ENCODE data around the gene EMC10. TPM values are rescaled to one million over a fixed set of nuclear protein-coding genes. Genes with fewer than 3 reads are reported as not detected.

Gene EMC10
- total RNA-seq, 1 donor from 2014 or later, result 103 TPM

GRCh38 chr19:50493171-50493570 lies 16.9 kb downstream of the EMC10 start:
- intact Hi-C loops (cut with DNase I), result no loop called here
- H3K27me3 ChIP-seq, result no peaks in the 10 kb centered on the region

GRCh38 chr19:50494186-50495019 lies 18.1 kb downstream of the EMC10 start:
- no peak for TF ChIP-seq CTCF (IDR thresholded peaks at IDR 0.05)

More at GRCh38 chr19:50493171-50493570, 16.9 kb downstream of the EMC10 start:
- Histone ChIP-seq H3K36me3 (no peaks in the 10 kb centered on the region), H3K4me3 (no peak overlapping the region), H3K4me1 (no peaks in the 10 kb centered on the region), H3K9me3 (no peaks in the 10 kb centered on the region), H3K27ac (no peak overlapping the region)
- ATAC-seq (no peak), DNase-seq (peak; percentile 36)
- no peak for TF ChIP-seq CTCF (IDR thresholded peaks at IDR 0.05)

GRCh38 chr19:50495020-50495531 lies 18.8 kb downstream of the EMC10 start:
- DNase-seq, result no peak
- H3K27ac ChIP-seq, result no peak overlapping the region
- TF ChIP-seq CTCF (IDR thresholded peaks at IDR 0.05), result no peak

More at GRCh38 chr19:50494186-50495019, 18.1 kb downstream of the EMC10 start:
- no peaks in the 10 kb centered on the region for H3K27me3 ChIP-seq
- H3K27ac ChIP-seq, result no peak overlapping the region
- ATAC-seq (no peak), DNase-seq (peak; percentile 23)
- H3K4me3 ChIP-seq, result no peak overlapping the region
- H3K9me3 ChIP-seq, result no peaks in the 10 kb centered on the region
- no peaks in the 10 kb centered on the region for H3K4me1 ChIP-seq
- H3K36me3 ChIP-seq, result no peaks in the 10 kb centered on the region
- intact Hi-C loops (cut with DNase I), result no loop called here

GRCh38 chr19:50496189-50497021 lies 20.1 kb downstream of the EMC10 start:
- intact Hi-C loops (cut with DNase I), result no loop called here
- H3K9me3 ChIP-seq, result no peaks in the 10 kb centered on the region

More at GRCh38 chr19:50495020-50495531, 18.8 kb downstream of the EMC10 start:
- no peaks in the 10 kb centered on the region for H3K9me3 ChIP-seq
- H3K4me1 ChIP-seq, result no peaks in the 10 kb centered on the region
- H3K4me3 ChIP-seq, result no peak overlapping the region
- intact Hi-C loops (cut with DNase I), result no loop called here
- no peaks in the 10 kb centered on the region for H3K27me3 ChIP-seq
- no peaks in the 10 kb centered on the region for H3K36me3 ChIP-seq
- ATAC-seq, result no peak

More at GRCh38 chr19:50496189-50497021, 20.1 kb downstream of the EMC10 start:
- H3K27me3 ChIP-seq, result no peaks in the 10 kb centered on the region
- ATAC-seq, result peak; percentile 11
- peak; percentile 56 for DNase-seq
- H3K4me1 ChIP-seq, result no peaks in the 10 kb centered on the region
- no peak overlapping the region for H3K27ac ChIP-seq
- H3K4me3 ChIP-seq, result no peak overlapping the region
- no peak for TF ChIP-seq CTCF (IDR thresholded peaks at IDR 0.05)
- H3K36me3 ChIP-seq, result no peaks in the 10 kb centered on the region

Measured in upper lobe of right lung (tissue), 1 donor.